GM21619 (cell line): Measurements from ENCODE around the gene CDHR3.

Experiments
- ATAC-seq: cut with Tn5 transposase; IDR thresholded peaks from one replicate; pipeline ENCODE4 v1.9.1; 2021; ENCODE audit not compliant: unreplicated experiment

Gene CDHR3

DNA sequence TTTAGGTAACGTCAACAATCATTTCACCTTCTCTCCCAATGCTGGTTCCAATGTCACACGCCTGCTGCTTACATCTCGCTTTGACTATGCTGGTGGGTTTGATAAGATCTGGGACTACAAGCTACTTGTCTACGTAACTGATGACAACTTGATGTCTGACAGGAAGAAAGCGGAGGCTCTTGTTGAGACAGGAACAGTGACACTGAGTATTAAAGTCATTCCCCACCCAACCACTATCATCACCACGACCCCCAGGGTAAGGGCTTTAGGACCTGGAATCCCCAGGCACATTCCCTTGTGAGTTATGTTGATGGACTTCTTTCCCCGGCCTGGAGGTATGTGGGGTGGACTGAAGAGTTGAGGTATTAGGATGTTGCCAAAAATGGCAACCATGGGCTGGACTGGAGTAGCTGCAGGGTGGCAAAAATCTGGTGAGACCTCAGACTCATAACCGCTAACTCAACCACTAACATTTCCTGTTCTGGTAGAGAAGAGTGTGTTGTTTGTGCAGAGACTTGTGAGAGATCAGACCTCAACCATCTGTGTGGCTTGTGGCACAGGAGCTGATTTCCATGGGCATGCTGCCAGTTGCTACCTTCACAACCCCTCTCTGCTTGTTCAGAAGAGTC lies 59.2 kb downstream of the CDHR3 start:
- ATAC-seq = peak; percentile 73

- no peak for ATAC-seq
Observed at GRCh38 chr7:106023369-106024322, 60.6 kb downstream of the CDHR3 start.

DNA sequence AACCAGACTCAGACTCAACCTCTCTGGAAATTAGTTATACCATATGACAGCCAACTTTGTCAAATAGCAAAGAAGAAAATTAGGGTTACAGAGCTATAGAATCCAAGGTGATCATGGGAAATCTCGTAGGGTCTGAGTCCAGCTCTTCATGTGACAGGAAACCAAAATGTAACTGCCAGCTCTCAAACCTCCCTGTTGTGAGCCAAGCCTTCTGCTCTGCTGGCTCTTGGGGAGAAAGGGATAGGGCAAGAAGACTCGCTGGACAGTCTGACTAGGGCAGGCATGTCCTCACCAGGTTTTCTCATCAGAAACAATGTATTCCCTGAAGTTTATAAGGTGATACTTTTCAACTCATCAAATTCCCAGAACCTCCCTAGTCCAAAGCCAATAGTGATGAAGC lies 63.0 kb downstream of the CDHR3 start:
- no peak for ATAC-seq

DNA sequence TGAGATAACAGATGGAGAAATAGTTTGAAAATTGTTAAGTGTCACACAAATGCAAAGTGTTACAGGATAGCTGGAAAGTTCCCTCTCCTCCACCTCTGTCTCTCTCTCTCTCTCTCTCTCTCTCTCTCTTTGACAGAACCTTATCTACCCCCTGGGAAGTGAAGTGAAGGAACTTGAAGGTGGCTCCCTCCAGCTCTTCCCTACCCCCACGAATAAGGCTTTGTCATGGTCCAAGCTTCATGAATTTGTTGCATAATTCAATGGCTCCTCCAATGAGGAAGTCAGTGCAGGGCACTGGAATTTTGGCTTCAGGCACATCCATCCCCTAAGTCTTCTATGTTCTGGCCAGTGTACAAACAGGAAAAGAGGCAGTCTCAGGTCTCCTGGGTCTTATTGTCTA lies 66.4 kb downstream of the CDHR3 start:
- ATAC-seq = no peak

GRCh38 chr7:106029941-106030340 lies 66.9 kb downstream of the CDHR3 start:
- ATAC-seq = no peak

GRCh38 chr7:106031300-106032035 lies 68.4 kb downstream of the CDHR3 start:
- ATAC-seq = no peak

- ATAC-seq = no peak
Observed at GRCh38 chr7:106032295-106032694, 69.2 kb downstream of the CDHR3 start.

GRCh38 chr7:106033735-106034134 lies 70.7 kb downstream of the CDHR3 start:
- ATAC-seq = no peak

DNA sequence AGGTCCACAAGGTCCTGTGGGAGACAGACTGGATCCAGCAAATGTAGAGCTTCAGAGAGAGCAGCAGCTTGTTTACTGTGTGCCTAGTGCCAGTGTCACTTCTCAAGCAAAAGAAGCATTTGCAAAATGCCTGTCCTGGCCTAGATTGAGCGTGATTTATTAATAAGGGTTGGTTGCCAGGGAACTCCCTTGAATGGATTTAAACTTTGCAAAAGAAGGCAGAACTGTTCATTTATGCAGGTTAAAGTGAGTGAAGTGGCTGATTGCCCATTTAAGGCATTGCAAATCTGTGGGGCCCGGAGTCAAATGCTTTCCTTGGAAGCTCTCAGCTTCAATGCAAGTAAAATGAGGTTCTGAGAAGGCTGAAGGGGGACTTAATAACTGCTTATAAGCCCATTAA lies 71.3 kb downstream of the CDHR3 start:
- no peak for ATAC-seq

DNA sequence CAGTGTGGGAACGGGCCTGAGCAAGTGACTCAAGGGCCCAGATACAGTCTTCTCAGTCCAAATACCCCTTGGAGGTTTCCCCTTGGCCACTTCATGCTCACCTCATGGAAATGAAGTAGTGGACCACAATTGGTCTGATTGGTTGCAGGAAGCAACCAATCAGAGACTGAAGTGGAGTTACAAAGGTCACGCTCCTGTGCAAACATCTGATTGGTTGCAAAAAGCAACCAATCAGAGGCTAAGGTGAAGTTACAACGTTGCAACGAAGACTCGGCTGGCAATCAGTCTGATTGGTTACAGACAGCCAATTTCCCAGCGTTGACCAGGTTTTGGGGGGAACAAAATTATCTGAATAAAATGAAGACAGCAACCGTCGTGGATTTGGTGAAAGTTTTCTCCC lies 72.5 kb downstream of the CDHR3 start:
- ATAC-seq = no peak

DNA sequence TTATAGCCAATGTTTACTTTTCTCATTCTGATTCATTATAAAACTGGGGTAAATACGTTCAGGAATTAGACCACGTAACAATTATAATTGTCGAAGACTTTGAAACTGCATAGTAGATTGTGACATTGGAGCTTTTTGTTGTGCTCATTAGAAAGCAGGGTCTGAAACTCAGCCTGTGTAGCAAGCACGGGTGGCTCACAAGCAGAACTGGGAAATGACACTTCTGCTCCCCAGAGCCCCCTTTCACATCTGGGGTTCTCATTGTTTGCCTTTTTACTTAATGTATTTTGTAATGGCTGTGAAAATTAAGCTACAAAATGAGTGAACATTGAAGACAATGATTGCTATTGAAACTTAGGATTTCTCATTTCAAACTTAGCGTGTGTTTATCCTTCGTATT lies 72.9 kb downstream of the CDHR3 start:
- no peak for ATAC-seq

GRCh38 chr7:106037489-106038176 lies 74.6 kb downstream of the CDHR3 start:
- no peak for ATAC-seq

- no peak for ATAC-seq
Observed at GRCh38 chr7:106038289-106038688, 75.2 kb downstream of the CDHR3 start.

- ATAC-seq = no peak
Observed at GRCh38 chr7:106038916-106039315, 75.9 kb downstream of the CDHR3 start.

DNA sequence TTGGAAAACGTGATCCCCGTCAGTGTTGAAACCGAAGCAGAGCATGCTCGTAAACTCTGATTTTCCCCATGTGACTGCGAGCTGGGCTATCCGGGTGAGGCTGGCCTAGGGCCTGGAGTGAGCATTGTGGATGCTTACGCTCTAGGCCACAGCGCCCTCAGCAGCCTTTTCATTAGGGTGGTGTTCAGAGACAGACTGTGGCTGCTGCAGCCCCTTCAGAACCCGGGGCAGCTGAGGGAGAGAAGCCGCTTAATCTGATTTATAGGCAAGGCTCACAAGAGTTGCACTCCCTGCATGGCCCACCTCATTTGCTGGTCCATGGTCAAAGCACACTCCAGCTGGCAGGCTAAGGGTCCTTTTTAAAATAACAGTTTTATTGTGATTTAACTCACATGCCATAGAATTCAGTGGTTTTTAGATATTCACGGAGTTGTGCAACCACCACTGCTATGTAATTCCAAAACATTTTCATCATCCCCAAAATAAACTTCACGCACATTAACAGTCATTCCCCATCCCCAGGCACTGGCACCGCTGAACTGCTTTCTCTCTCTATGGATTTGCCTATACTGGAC lies 76.5 kb downstream of the CDHR3 start:
- ATAC-seq = no peak

GRCh38 chr7:106041140-106041717 lies 78.2 kb downstream of the CDHR3 start:
- no peak for ATAC-seq

GRCh38 chr7:106042196-106042611 lies 79.1 kb downstream of the CDHR3 start:
- ATAC-seq = no peak

- no peak for ATAC-seq
Observed at GRCh38 chr7:106045139-106045538, 82.1 kb downstream of the CDHR3 start.

GRCh38 chr7:106045586-106045985 lies 82.5 kb downstream of the CDHR3 start:
- ATAC-seq = no peak

DNA sequence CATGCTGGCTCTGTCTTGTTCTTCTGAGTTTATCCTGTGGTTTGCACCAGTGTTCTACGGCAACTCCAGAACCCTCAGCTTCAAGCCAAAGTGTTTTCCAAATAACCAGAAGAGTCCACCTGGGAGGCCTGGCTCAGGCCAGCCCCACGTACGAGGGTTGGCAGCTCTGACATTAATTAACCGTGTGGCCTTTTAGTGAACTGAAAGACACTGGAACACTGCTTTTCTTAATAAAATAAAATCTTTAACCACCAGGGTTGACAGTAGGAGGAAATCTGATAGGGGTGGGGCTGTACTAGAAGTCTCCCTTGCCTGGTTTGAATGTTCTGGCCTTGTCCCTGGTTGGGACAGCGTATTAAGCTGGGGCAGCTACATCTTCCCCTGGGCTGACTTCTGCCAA lies 84.1 kb downstream of the CDHR3 start:
- ATAC-seq = no peak
